ENCODE results near the gene TMEM45A. TPM values are rescaled to one million over a fixed set of nuclear protein-coding genes. Genes with fewer than 3 reads are reported as not detected.
"Not testable (repeated sequence)": the region's sequence is repeated elsewhere in the genome, so short reads cannot be mapped to it uniquely, and the experiment has no call there.

Gene TMEM45A
- total and polyA plus RNA-seq, 7 donors: 1.4 to 23.9 (median 12.2) TPM

GRCh38 chr3:100468676-100469075 lies 23.7 kb upstream of the TMEM45A start:
- Histone ChIP-seq H3K27me3 (no peaks in the 10 kb centered on the region), H3K4me3 (no peak overlapping the region), H3K9me3 (peaks cover 0 to 3% (median 1%) of the 10 kb centered on the region in 4 donors), H3K4me1 (no peaks in the 10 kb centered on the region), H3K36me3 (no peaks in the 10 kb centered on the region), H3K27ac (no peak overlapping the region)
- DNase-seq: no peak
- intact Hi-C loops (cut with DNase I): loop anchor here (10.0 kb wide), 1 partner anchor 726 kb away; no protein-coding TSS in a partner anchor
- WGBS, 2 donors: 98 to 99% methylated on average over 2 of the region's 2 CpGs
- TF ChIP-seq EP300 (IDR thresholded peaks at IDR 0.05): no peak
- no peak for TF ChIP-seq POLR2A (IDR thresholded peaks at IDR 0.05)
- TF ChIP-seq POLR2AphosphoS5 (IDR thresholded peaks at IDR 0.05): no peak

- DNase-seq: no peak
- H3K4me1 ChIP-seq: no peaks in the 10 kb centered on the region
- 96 to 98% methylated on average over 1 of the region's 1 CpG for WGBS, 2 donors
- no peak overlapping the region for H3K27ac ChIP-seq
- no peak overlapping the region for H3K4me3 ChIP-seq
- no peaks in the 10 kb centered on the region for H3K27me3 ChIP-seq
- intact Hi-C loops (cut with DNase I): no loop called here
- TF ChIP-seq, protein P1, sequence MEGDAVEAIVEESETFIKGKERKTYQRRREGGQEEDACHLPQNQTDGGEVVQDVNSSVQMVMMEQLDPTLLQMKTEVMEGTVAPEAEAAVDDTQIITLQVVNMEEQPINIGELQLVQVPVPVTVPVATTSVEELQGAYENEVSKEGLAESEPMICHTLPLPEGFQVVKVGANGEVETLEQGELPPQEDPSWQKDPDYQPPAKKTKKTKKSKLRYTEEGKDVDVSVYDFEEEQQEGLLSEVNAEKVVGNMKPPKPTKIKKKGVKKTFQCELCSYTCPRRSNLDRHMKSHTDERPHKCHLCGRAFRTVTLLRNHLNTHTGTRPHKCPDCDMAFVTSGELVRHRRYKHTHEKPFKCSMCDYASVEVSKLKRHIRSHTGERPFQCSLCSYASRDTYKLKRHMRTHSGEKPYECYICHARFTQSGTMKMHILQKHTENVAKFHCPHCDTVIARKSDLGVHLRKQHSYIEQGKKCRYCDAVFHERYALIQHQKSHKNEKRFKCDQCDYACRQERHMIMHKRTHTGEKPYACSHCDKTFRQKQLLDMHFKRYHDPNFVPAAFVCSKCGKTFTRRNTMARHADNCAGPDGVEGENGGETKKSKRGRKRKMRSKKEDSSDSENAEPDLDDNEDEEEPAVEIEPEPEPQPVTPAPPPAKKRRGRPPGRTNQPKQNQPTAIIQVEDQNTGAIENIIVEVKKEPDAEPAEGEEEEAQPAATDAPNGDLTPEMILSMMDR (IDR thresholded peaks at IDR 0.05): no peak
- TF ChIP-seq POLR2AphosphoS5 (IDR thresholded peaks at IDR 0.05) (no peak), POLR2A (IDR thresholded peaks at IDR 0.05) (no peak), EP300 (IDR thresholded peaks at IDR 0.05) (no peak)
- no peaks in the 10 kb centered on the region for H3K36me3 ChIP-seq
- H3K9me3 ChIP-seq: peaks cover 0 to 3% (median 1%) of the 10 kb centered on the region in 4 donors
Observed at GRCh38 chr3:100470951-100471350, 21.5 kb upstream of the TMEM45A start.

DNA sequence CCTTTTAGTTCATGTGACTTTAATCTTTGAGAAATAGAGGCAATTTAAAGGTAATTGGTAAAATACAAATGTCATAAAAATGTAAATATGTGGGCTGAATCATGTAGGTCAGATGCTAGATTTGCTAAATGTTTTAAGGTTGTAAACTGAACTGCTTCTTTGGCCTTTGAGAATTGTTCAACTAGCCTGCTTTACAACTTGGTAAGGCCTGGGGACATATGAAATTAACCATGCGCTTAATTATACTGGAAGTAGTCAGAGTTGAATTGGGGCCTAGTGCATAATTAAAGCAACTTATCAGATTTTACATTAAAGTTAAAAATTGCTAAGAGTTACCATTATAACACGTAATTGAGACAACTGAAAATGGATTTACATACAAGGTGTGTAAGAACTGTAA lies 21.0 kb upstream of the TMEM45A start:
- intact Hi-C loops (cut with DNase I): no loop called here
- Histone ChIP-seq H3K27me3 (no peaks in the 10 kb centered on the region), H3K9me3 (peaks cover 0 to 3% (median 1%) of the 10 kb centered on the region in 4 donors), H3K4me3 (no peak overlapping the region), H3K27ac (no peak overlapping the region), H3K36me3 (no peaks in the 10 kb centered on the region), H3K4me1 (no peaks in the 10 kb centered on the region)
- TF ChIP-seq EP300 (IDR thresholded peaks at IDR 0.05): no peak
- TF ChIP-seq POLR2A (IDR thresholded peaks at IDR 0.05): no peak
- TF ChIP-seq POLR2AphosphoS5 (IDR thresholded peaks at IDR 0.05): no peak
- TF ChIP-seq, protein P1 (IDR thresholded peaks at IDR 0.05): no peak
- 92 to 93% methylated on average over 2 of the region's 2 CpGs for WGBS, 2 donors
- DNase-seq: no peak

DNA sequence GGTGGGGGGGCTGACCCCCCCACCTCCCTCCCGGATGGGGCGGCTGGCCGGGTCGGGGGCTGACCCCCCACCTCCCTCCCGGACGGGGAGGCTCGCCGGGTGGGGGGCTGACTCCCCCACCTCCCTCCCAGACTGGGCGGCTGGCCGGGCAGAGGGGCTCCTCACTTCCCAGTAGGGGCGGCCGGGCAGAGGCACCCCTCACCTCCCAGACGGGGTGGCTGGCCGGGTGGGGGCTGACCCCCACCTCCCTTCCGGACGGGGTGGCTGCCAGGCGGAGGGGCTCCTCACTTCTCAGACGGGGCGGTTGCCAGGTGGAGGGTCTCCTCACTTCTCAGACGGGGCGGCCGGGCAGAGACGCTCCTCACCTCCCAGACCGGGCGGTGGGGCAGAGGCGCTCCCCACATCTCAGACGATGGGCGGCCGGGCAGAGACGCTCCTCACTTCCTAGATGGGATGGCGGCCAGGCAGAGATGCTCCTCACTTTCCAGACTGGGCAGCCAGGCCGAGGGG lies 14.5 kb upstream of the TMEM45A start:
- H3K9me3 ChIP-seq; H3K27me3 ChIP-seq; H3K27ac ChIP-seq; intact Hi-C loops (cut with DNase I); H3K4me3 ChIP-seq; H3K4me1 ChIP-seq; H3K36me3 ChIP-seq; DNase-seq: not testable (repeated sequence)
- WGBS, 2 donors: 92 to 94% methylated on average over 32 of the region's 32 CpGs

GRCh38 chr3:100478521-100478920 lies 13.9 kb upstream of the TMEM45A start:
- H3K27ac ChIP-seq; H3K9me3 ChIP-seq; H3K4me1 ChIP-seq; H3K27me3 ChIP-seq; DNase-seq; H3K4me3 ChIP-seq; H3K36me3 ChIP-seq; intact Hi-C loops (cut with DNase I): not testable (repeated sequence)
- 93 to 94% methylated on average over 23 to 25 of the region's 25 CpGs for whole genome bisulfite sequencing, 2 donors

DNA sequence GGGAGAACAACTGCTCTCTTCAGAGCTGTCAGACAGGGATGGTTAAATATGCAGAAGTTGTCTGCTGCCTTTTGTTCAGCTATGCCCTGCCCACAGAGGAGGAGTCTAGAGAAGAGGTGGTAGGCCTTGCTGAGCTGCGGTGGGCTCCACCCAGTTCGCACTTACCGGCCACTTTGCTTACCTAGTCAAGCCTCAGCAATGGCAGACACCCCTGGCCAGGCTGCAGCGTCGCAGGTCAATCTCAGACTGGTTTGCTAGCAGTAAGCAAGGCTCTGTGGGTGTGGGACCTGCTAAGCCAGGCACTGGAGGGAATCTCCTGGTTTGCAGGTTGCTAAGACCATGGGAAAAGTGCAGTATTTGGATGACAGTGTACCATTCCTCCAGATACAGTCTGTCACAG lies 12.3 kb upstream of the TMEM45A start:
- WGBS, 2 donors: 85 to 86% methylated on average over 5 of the region's 5 CpGs

More for the DNA sequence above, 12.3 kb upstream of the TMEM45A start:
- intact Hi-C loops (cut with DNase I): no loop called here
- Histone ChIP-seq H3K27me3 (no peaks in the 10 kb centered on the region), H3K4me1 (no peaks in the 10 kb centered on the region), H3K4me3 (no peak overlapping the region), H3K36me3 (no peaks in the 10 kb centered on the region), H3K9me3 (no peaks in the 10 kb centered on the region), H3K27ac (no peak overlapping the region)
- TF ChIP-seq POLR2AphosphoS5 (IDR thresholded peaks at IDR 0.05): no peak
- TF ChIP-seq, protein P1 (IDR thresholded peaks at IDR 0.05): no peak
- no peak for DNase-seq
